Activated T-cell treated with anti-CD3 and anti-CD28 coated beads for 4 hours (primary cell): ENCODE results near the gene PRR23E.

Experiments
- DNase-seq: peaks from one replicate; pipeline ENCODE4 v3.0.0-alpha.2; 2020

Gene PRR23E

GRCh38 chr3:127210654-127210943 lies 17.7 kb downstream of the PRR23E start:
- no peak for DNase-seq

DNA sequence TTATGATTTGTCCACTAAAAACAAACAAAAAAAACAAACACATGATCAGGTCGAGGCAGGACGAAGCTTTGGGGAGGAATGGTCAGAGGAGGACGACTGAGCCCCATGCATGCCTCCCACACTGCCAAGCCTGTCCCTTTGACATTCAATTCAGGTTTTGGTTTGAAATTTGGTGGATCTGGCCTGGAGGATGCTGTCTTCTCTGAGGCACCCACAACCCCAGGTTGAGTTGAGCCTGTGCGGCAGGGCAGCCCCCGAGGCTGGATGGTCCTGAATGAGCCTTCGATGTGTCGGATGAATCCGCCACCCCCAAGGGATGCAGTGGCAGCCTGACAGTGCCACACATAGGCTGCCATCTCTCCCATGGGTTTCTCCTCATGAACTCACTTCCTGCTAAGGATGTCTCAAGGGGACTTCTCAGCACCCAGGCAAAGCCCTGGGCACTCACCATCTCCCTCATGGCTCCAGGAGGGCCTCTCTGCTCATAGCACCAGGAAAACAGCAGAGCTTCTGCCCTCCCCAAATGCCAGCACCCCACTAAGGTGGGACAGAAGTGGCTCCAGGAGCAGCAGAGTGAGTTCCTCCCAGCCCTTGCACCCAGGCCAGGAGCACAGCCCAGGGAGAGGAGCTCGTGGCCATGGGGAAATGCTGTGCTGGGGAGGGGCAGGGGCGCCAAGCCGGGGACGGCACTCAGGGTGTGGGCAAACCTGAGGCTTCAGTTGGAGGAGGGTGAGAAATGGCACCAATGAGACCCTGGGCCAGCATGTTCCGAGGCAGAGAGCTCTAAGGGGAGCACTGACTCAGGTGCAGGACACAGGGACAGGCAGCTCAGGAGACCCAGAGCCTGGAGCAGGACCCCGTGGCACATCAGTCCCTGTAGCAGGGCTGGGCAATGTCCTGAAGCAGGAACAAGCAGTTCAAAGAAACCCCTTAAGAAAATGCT lies 18.5 kb downstream of the PRR23E start:
- no peak for DNase-seq

DNA sequence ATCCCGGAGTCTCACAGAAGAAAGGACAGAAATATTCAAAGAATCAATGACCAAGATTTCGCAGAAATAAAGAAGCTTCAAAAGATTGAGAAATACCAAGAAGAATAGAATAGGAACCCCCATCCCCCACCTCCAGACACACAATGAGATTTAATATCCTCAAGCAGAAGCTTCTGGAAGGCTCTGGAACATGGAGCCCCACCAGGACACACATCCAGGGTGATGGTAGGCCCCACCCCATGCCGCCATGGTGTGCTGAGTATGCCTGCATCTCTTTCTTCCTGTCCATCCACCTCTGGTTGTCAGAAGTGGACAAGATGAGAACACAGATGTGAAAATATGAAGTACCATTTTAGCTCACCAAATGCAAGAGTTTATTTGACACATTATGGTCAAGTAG lies 19.3 kb downstream of the PRR23E start:
- no peak for DNase-seq

GRCh38 chr3:127212711-127213110 lies 19.8 kb downstream of the PRR23E start:
- no peak for DNase-seq

DNA sequence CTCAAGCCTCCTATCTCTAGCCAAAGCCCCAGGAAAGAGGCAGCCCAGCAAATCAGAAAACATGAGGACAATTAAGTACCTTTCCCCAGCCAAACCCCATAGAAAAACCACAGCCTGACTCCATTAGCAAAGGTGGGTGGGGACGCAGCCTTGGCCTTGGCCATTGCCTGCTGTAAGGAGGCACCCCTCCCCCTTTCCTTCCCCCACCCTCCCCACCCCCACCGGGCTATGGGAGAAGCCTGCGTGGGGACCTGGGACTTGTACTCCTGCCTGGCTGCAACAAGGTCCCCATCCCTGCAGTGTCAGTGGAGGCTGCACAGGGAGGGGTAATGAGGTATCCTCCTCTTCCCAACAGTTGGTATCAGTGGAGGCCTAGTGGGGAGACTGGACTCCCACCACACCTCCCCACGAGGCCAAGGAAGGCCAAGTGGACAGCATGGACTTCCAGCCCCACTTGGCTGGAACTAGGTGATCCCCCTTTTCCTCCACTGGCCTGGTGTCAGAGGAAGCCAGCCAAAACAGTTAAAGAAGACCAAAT lies 20.5 kb downstream of the PRR23E start:
- no peak for DNase-seq

DNA sequence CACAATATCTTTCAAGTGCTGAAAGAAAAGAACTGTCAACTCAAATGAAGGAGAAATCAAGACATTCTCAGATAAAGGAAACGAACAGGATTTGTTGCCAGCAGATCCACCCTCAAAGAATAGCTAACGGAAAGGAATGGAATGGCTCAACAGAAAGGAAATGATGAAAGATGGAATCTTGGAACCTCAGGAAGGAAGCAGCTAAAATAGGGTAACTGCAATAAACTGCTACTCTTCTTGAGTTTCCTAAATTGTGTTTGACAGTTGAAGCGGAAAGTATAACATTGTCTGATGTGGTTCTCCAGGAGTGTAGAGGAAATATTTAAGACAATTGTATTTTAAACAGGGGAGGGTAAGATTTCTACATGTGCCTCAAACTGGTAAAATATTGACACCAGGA lies 22.0 kb downstream of the PRR23E start:
- no peak for DNase-seq

DNA sequence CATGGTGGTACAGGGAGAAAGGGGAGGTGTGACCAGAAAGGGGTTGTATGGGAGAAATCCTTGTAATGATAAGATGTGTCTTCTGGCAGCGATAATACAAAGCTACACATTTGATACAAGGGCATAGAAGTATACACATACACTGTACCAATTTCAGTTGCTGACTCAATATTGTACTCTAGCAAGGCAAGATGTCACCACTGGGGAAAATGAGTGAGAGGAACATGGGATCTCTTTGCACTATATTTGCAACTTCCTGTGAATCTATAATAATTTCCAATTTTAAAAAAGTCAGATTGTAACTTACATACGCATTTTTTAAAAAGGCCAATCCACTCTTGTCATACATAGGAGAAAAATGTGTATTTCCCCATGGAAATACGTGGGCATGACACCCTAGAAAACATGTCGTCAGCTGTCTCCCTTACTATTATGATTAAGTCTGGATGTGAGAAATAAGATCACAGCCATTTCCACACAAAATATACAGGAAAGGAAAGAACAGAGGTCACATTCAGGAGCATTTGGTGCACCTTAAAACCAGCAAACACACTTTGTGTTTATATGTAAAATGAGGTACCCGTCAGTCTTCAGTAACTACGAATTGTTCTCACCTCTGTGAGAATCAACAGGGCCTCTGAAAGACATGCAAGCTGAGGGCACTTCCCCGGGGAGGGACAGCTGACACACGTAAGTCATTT lies 22.9 kb downstream of the PRR23E start:
- no peak for DNase-seq

DNA sequence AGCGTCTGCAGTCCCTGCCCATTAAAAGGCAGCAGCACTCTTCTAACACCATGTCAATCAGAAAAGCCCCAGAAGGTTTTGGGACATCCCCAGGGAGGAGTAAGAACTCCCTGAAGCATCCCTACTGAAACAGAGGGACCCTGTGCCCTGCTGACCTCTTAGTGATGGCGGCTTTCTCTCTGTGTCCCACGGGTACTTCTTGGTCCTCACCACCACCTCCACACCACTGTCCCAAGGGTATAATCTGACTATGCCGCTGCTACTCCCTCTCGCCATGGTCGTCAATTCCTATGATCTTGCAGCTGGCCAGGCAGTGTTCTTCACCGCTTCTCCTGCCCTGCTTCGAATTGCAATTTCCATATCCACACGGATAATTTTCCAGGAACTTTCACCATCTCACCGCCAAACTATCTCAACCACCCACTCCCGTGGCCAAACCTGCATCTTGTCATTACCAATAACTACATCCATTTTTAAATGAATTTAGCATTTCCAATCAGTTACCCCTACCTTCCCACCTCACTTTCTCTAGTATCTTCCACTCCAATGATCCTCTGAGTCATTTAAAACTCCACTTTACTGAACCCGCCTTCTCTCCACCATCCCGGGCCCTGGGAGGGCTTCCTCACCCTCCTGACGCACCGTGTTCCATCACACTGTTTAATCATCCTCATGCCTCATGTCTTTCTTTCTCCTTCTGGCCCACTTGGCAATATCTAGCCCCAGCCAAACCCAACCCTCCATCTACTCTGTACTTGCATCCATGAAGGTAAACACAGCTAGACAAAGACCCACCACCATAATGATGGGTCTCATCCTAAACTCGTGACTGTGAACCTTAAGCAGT lies 23.7 kb downstream of the PRR23E start:
- no peak for DNase-seq

DNA sequence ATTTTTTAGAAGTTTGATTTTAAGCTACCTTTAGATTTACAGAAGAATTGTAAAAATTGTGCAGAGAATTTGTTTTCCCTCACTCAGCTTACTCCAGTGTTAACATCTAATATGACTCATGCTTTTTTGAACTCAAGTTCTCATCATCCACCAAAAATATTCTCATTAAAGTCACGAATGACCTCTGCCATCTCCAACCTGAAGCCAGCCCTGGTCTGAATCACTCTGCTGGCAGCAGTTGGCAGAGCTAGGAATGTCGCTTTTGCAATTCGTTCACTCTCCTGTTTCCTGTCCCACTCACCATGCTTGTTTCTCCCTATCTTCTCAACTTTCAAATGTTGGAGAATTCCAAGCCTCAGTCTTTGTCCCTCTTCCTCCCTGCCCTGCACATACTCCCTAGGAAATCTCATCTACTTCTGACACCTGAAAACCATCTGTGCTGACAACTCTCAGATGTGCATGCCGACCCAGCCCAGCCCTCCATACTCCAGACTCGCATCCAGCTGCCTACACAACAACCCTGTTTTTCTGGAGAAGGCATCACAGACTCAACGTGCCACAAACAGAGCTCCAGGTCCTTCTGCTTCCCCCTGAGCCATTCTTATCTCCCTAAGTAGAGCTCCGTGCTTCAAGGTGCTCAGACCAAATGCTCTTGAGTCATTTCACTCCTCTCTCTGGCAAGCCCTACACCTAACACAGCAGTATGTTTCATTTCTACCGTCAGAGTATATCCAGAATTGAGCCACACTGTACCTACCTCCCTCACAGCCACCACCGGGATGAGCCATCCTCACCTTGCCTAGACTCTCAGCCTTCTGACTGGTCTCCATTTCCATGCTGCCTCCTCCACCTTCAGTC lies 24.9 kb downstream of the PRR23E start:
- no peak for DNase-seq

DNA sequence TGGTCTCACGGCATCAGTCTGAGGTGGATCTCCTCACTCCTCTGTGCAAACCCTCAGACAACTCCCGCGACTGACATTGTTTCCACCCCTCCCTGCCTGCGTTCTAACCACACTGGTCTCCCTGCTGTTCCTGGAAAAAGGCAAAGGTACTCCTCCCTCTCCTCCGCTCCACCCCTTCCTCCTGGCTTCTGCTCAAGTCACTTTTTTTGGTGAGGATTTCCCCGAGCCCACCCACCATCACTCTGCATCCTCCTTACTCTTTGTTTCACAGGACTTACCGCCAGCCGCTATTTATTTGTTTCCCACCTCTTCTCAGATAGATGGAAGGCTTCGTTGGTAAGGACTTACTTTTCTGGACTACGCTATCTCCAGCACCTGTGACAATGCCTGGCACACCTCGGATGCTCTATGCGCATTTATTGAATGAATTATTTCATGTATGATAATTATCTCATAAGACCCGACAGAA lies 25.6 kb downstream of the PRR23E start:
- no peak for DNase-seq

DNA sequence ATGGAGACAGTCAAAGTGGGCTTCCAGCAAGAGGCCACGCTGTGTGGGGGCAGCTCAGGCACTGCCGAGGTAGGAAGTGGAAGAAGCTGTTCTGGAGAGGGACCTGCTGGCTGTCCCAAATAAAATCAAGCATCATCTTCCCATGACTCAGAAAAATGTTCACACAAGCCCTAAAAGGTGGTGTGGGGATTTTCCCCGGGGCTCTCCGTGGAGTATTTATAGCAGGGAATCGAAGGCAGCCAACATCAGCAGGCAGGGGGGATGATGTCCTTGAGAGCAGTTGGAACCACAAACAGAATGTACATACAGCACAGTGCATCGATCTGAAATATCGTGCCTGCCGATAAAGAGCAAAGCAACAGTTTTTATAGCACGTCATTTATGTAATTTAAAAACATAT lies 27.6 kb downstream of the PRR23E start:
- DNase-seq: no peak

GRCh38 chr3:127221037-127221436 lies 28.1 kb downstream of the PRR23E start:
- no peak for DNase-seq

DNA sequence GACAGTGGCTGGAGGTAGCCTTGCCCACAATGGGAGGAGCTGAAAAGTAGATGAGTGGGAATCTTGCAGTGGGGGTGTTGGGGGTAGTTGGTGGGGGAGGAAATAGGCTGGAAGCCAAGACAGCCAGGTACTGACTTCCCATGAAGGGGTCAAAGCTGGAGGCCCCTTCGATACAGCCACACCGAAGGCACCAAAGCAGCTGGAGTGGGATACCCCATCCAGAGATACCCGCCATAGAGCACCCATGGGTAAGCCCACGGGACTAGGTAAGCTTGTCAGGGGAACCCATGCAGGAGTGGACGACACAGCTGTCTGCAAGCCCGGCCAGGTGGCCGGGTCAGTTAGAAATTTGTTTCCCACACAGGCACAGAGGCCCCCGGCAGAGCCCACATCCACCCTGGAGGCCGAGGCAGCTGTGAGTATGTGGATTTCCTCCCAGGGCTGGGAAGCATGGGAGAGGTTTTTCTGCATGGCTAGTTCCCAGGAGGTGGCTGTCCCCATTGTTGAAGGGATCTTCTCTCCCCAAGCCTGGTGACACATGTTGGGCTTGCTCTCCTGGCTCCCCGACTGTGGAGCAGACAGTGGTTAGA lies 28.6 kb downstream of the PRR23E start:
- no peak for DNase-seq

GRCh38 chr3:127222163-127222562 lies 29.2 kb downstream of the PRR23E start:
- DNase-seq: no peak

GRCh38 chr3:127222664-127223063 lies 29.7 kb downstream of the PRR23E start:
- no peak for DNase-seq

- no peak for DNase-seq
Observed at GRCh38 chr3:127224118-127224517, 31.2 kb downstream of the PRR23E start.

DNA sequence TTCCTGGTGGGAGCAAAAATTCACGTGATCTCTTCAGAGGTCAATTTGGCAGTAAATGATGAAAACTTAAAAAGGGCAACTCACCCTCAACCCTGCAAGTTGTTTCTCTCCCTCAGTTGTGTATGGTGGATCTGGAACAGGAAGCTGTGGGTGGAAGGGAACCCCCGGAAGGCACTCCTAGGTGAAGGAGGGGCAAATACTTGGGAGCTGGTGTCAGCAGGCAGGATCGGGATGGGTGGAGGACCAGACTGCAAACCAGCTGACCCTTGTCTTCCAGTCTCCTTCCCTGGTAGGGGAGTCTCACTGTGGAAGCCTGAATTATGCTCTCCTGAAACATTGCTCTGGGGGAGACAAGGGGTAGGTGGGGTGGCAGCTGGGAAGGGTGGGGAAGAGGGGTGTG lies 33.5 kb downstream of the PRR23E start:
- DNase-seq: no peak

GRCh38 chr3:127226946-127227842 lies 34.3 kb downstream of the PRR23E start:
- DNase-seq: no peak

- no peak for DNase-seq
Observed at GRCh38 chr3:127228866-127229265, 35.9 kb downstream of the PRR23E start.

DNA sequence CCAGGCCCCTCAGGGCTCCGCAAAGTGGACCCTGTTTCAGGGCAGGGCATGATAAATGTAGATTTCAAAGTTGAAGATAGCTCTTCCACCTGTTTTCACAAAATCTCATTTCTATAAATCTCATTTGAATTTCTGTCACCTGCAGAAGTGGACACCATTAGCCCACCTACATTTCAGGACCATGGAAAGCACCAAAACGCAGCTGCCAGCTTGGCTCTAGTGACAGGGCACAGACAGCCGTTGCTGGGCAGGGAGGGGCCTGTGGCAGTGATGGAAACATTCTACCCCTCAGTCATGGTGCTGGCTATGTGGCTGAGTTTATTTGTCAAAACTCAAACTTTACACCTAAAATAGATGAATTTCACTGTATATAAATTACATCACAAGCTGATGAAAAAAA lies 40.4 kb downstream of the PRR23E start:
- no peak for DNase-seq

DNA sequence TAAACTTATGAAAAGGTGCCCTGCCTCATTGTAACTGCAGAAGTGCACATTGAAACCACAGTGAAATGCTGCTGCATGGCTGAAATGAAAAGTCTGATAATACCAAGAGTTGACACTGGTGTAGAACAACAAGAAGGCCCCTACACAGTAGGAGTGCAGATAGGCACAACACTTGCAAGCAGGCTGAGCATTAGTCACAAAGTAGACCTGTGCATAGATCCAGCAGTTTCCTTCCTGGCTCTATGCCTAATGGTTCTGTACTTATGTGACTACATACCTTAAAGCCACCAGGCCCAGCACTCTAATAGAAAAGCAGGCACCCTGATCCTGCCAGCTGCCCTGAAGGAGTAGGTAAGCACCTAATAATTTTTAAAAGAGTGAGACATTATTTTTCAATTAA lies 41.8 kb downstream of the PRR23E start:
- DNase-seq: no peak
